Measurements from ENCODE around the gene KCNJ3.

KCNJ3 gene

DNA sequence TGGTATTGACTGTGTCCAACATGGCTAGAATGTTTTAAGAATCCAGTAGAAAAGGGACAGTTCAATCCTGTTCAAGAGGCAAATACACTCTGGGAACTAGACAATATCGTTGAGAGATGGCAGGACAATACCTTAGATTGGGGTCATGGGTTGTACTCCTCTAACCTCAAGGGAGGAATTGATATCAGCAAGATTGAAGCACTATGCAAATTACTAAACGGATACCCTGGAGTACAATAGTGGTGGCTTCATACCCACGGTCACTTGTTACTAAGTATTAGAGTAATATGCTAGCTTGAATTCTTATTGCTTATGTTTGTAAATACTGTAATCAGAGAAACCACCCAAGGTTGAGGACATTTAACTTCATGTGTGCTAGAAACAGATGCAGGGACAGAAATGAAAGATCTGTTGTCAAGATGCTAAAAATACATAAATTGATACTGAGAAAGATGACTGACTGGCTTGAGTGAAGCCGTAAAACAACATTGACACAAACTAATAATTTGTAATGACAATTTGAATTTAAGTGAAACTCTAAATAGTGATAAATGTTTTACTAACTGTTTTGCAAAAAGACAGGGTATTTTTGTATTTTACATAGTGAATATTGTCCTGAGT is 73.3 kb downstream of the KCNJ3 start:
- Histone ChIP-seq H3K9ac (ENCODE audit: low read length in 2 of 2) (no peak overlapping the region), H3K27ac (ENCODE audit: low read length) (no peak overlapping the region), H3K9me3 (ENCODE audit: control insufficient read depth in 2 of 2, low read length in 2 of 2) (no peaks in the 10 kb centered on the region), H3K4me3 (ENCODE audit: low read length in 2 of 2) (no peak overlapping the region), H3K27me3 (ENCODE audit: control insufficient read depth in 1 of 2, insufficient read depth in 2 of 2, low read length in 2 of 2) (no peaks in the 10 kb centered on the region), H3K36me3 (ENCODE audit: control insufficient read depth in 2 of 2, insufficient read depth in 2 of 2, low read length in 2 of 2) (no peaks in the 10 kb centered on the region), H3K4me1 (ENCODE audit: control insufficient read depth, insufficient read depth, low read length) (no peaks in the 10 kb centered on the region)

DNA sequence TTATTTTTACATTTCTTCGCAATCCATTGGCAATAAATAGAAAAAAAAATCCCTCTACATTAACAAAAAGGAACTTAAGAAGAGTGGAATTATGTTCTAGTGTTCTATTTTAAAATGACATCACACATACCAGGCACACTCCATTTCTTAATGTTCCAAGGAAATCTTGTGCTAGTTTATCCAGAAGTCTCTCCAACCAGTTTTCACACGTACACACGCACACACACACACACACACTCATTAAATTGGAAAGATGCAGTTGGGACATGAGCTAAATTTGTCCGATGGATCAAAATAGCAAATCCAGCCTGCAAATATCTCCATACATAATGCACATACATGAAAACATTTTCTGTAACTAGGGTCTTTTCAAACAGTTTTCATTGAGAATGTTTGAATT is 78.3 kb downstream of the KCNJ3 start:
- Histone ChIP-seq H3K9ac (ENCODE audit: low read length in 2 of 2) (no peak overlapping the region), H3K27ac (ENCODE audit: low read length) (no peak overlapping the region), H3K4me3 (ENCODE audit: low read length in 2 of 2) (no peak overlapping the region), H3K27me3 (ENCODE audit: control insufficient read depth in 1 of 2, insufficient read depth in 2 of 2, low read length in 2 of 2) (no peaks in the 10 kb centered on the region), H3K4me1 (ENCODE audit: control insufficient read depth, insufficient read depth, low read length) (no peaks in the 10 kb centered on the region), H3K36me3 (ENCODE audit: control insufficient read depth in 2 of 2, insufficient read depth in 2 of 2, low read length in 2 of 2) (no peaks in the 10 kb centered on the region), H3K9me3 (ENCODE audit: control insufficient read depth in 2 of 2, low read length in 2 of 2) (no peaks in the 10 kb centered on the region)

DNA sequence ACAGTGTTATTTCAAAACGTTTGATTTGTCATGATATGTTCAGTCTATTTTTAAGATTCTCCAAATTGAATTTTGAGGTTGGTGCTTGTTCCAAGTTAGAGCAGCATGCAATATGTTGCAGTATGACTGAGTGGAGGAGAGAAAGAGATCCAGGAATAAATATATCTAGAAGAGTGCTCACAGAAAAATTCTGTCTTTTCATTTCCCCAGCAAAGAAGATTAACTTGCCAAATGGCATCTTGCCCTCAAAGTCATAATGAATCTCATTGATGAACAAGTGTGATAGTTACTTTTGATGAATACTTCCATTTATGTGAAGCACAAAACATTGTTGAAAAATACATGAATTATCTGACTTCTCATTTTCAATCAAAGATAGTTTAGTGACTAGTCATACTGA is 95.9 kb downstream of the KCNJ3 start:
- Histone ChIP-seq H3K9me3 (ENCODE audit: control insufficient read depth in 2 of 2, low read length in 2 of 2) (no peaks in the 10 kb centered on the region), H3K4me3 (ENCODE audit: low read length in 2 of 2) (no peak overlapping the region), H3K27me3 (ENCODE audit: control insufficient read depth in 1 of 2, insufficient read depth in 2 of 2, low read length in 2 of 2) (no peaks in the 10 kb centered on the region), H3K9ac (ENCODE audit: low read length in 2 of 2) (no peak overlapping the region), H3K4me1 (ENCODE audit: control insufficient read depth, insufficient read depth, low read length) (no peaks in the 10 kb centered on the region), H3K36me3 (ENCODE audit: control insufficient read depth in 2 of 2, insufficient read depth in 2 of 2, low read length in 2 of 2) (no peaks in the 10 kb centered on the region), H3K27ac (ENCODE audit: low read length) (no peak overlapping the region)

DNA sequence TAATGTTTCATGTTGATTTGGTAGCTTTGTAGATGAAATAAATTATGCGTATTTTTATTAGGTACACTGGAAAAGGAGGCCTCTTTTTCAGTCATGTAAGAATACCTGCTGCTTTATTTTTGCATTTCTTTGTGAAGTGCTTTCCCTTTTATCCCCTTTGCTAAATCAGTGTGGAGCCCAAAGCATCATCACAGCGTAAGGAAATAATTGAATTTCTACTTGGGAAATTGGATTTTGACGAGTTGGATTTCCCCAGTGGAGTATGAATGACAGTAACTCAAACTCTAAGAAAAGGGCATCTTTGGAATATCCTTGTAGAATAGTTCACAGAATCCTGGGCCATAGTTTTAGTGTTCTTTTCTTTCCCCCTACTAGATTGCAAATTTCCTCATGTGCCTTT is 97.2 kb downstream of the KCNJ3 start:
- no peaks in the 10 kb centered on the region for H3K36me3 ChIP-seq (ENCODE audit: control insufficient read depth in 2 of 2, insufficient read depth in 2 of 2, low read length in 2 of 2)
- H3K9me3 ChIP-seq (ENCODE audit: control insufficient read depth in 2 of 2, low read length in 2 of 2), result no peaks in the 10 kb centered on the region
- H3K4me3 ChIP-seq (ENCODE audit: low read length in 2 of 2), result no peak overlapping the region
- H3K4me1 ChIP-seq (ENCODE audit: control insufficient read depth, insufficient read depth, low read length), result no peaks in the 10 kb centered on the region
- H3K27ac ChIP-seq (ENCODE audit: low read length), result no peak overlapping the region
- no peaks in the 10 kb centered on the region for H3K27me3 ChIP-seq (ENCODE audit: control insufficient read depth in 1 of 2, insufficient read depth in 2 of 2, low read length in 2 of 2)
- no peak overlapping the region for H3K9ac ChIP-seq (ENCODE audit: low read length in 2 of 2)

DNA sequence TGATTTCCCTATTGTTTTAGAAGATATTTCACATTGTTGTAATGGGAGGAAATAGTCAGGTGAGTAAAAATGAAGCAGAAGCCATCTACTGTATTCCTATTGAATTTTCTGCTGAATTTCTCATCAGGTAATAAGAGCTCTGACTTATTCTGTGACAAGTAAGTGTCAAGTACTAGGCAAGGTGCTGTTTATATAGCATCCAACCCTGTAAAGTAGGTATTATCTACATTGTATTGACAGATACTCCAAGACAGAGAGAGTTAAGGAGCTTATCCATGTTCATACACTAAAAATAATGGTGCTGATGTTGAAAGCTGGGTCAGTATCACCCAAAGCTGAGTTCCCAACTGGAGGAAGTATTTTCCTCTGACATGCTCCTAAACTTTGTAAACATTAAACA is 106.0 kb downstream of the KCNJ3 start:
- Histone ChIP-seq H3K9me3 (ENCODE audit: control insufficient read depth in 2 of 2, low read length in 2 of 2) (peaks cover 0 to 4% of the 10 kb centered on the region in 2 donors), H3K9ac (ENCODE audit: low read length in 2 of 2) (no peak overlapping the region), H3K4me3 (ENCODE audit: low read length in 2 of 2) (no peak overlapping the region), H3K27me3 (ENCODE audit: control insufficient read depth in 1 of 2, insufficient read depth in 2 of 2, low read length in 2 of 2) (no peaks in the 10 kb centered on the region), H3K27ac (ENCODE audit: low read length) (no peak overlapping the region), H3K4me1 (ENCODE audit: control insufficient read depth, insufficient read depth, low read length) (no peaks in the 10 kb centered on the region), H3K36me3 (ENCODE audit: control insufficient read depth in 2 of 2, insufficient read depth in 2 of 2, low read length in 2 of 2) (no peaks in the 10 kb centered on the region)

DNA sequence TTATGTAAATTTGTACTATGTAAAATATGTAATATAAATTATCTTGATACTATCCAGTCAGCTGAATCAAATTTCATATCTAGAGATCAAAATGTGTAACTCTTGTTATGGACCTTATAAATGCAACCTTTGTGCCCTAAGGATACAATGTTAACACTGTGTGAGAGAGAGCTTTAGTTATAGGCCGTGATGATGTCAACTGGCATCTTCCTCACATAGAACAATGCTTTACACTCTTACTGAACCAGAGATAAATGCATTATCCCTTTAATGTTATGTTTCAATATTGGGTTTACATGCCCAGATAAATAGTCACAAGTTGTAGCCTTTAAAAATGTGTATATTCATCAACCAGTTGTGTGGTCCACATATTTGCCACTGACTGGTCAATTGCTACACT is 115.1 kb downstream of the KCNJ3 start:
- Histone ChIP-seq H3K27ac (ENCODE audit: low read length) (no peak overlapping the region), H3K9me3 (ENCODE audit: control insufficient read depth in 2 of 2, low read length in 2 of 2) (no peaks in the 10 kb centered on the region), H3K9ac (ENCODE audit: low read length in 2 of 2) (no peak overlapping the region), H3K36me3 (ENCODE audit: control insufficient read depth in 2 of 2, insufficient read depth in 2 of 2, low read length in 2 of 2) (no peaks in the 10 kb centered on the region), H3K4me3 (ENCODE audit: low read length in 2 of 2) (no peak overlapping the region), H3K4me1 (ENCODE audit: control insufficient read depth, insufficient read depth, low read length) (no peaks in the 10 kb centered on the region), H3K27me3 (ENCODE audit: control insufficient read depth in 1 of 2, insufficient read depth in 2 of 2, low read length in 2 of 2) (no peaks in the 10 kb centered on the region)

DNA sequence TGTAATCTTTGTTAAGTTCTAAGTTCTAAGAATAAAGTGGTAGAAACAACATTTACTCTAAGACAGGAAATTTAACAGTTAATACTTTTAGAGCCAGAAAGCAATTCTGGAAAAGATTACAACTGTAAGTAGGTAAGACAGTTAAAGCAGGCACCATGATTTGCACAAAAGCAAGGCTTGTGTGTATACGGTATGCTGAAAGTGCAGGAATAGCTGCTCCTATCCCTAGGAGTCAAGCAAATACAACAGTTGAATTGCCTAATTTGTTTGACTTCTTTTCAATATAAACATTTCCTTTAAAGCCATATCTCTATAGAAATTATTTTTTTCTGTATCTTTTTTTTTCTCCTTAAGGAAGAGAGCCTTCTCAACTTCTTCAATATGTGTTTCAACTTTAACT is 116.4 kb downstream of the KCNJ3 start:
- H3K27me3 ChIP-seq (ENCODE audit: control insufficient read depth in 1 of 2, insufficient read depth in 2 of 2, low read length in 2 of 2), result no peaks in the 10 kb centered on the region
- no peaks in the 10 kb centered on the region for H3K36me3 ChIP-seq (ENCODE audit: control insufficient read depth in 2 of 2, insufficient read depth in 2 of 2, low read length in 2 of 2)
- H3K4me3 ChIP-seq (ENCODE audit: low read length in 2 of 2), result no peak overlapping the region
- H3K27ac ChIP-seq (ENCODE audit: low read length), result no peak overlapping the region
- H3K9me3 ChIP-seq (ENCODE audit: control insufficient read depth in 2 of 2, low read length in 2 of 2), result no peaks in the 10 kb centered on the region
- H3K9ac ChIP-seq (ENCODE audit: low read length in 2 of 2), result no peak overlapping the region
- no peaks in the 10 kb centered on the region for H3K4me1 ChIP-seq (ENCODE audit: control insufficient read depth, insufficient read depth, low read length)

DNA sequence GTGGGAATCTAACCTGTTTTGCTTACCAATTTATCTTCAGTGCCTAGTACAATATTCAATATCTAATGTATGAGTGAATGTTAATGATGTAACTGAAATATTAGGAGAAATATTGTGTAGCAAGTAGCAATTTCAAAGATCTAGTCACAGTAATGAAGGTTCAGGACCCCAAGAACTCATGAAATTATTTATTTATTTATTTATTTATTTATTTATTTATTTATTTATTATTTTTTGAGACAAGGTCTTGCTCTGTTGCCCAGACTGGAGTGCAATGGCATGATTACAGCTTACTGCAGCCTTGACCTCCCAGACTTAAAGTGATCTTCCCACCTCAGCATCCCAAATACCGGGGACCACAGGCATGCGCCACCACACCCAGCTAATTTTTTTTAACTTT is 126.9 kb downstream of the KCNJ3 start:
- H3K9ac ChIP-seq (ENCODE audit: low read length in 2 of 2), result no peak overlapping the region
- no peak overlapping the region for H3K4me3 ChIP-seq (ENCODE audit: low read length in 2 of 2)
- H3K27ac ChIP-seq (ENCODE audit: low read length), result no peak overlapping the region
- H3K9me3 ChIP-seq (ENCODE audit: control insufficient read depth in 2 of 2, low read length in 2 of 2), result no peaks in the 10 kb centered on the region
- H3K36me3 ChIP-seq (ENCODE audit: control insufficient read depth in 2 of 2, insufficient read depth in 2 of 2, low read length in 2 of 2), result no peaks in the 10 kb centered on the region
- no peaks in the 10 kb centered on the region for H3K27me3 ChIP-seq (ENCODE audit: control insufficient read depth in 1 of 2, insufficient read depth in 2 of 2, low read length in 2 of 2)
- H3K4me1 ChIP-seq (ENCODE audit: control insufficient read depth, insufficient read depth, low read length), result no peaks in the 10 kb centered on the region

DNA sequence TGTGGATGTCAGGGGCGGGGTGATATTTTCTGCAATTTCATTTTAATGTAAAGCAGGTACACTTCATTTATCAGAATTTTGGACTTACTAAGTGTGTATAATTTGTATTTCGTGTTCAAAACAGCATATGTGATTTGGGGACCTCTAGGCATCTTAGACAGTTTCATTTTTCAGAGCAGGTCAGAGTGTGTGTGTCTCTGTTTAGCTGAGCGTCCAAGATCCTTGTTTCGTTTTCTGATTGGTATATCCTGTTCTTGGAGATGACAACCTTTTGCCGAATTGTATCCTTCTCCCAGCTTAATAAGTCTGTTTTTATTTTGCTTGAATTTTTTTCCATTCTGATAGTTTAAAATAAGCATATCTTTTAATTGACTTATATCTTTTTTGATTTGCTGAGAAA is 128.3 kb downstream of the KCNJ3 start:
- no peaks in the 10 kb centered on the region for H3K4me1 ChIP-seq (ENCODE audit: control insufficient read depth, insufficient read depth, low read length)
- no peaks in the 10 kb centered on the region for H3K27me3 ChIP-seq (ENCODE audit: control insufficient read depth in 1 of 2, insufficient read depth in 2 of 2, low read length in 2 of 2)
- H3K27ac ChIP-seq (ENCODE audit: low read length), result no peak overlapping the region
- no peak overlapping the region for H3K4me3 ChIP-seq (ENCODE audit: low read length in 2 of 2)
- H3K36me3 ChIP-seq (ENCODE audit: control insufficient read depth in 2 of 2, insufficient read depth in 2 of 2, low read length in 2 of 2), result no peaks in the 10 kb centered on the region
- H3K9ac ChIP-seq (ENCODE audit: low read length in 2 of 2), result no peak overlapping the region
- no peaks in the 10 kb centered on the region for H3K9me3 ChIP-seq (ENCODE audit: control insufficient read depth in 2 of 2, low read length in 2 of 2)

DNA sequence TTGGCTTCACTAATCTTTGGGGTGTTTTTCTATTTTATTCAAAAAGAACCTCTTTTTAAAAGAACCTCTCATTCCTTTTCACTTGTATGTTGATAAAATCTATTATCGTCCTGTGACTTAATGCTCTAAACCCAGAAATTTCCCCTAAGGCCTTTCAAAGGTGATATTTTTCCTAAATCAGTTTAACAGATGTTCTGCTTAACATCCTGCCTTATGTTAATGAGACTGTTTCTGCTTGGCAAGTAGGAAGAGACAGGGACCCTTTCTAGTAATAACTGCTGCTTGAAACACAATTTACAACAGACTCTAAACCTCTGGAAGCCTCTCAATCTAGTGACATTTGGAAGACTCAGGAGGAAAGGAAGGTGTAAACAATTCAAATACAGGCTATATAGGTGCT is 128.8 kb downstream of the KCNJ3 start:
- H3K27ac ChIP-seq (ENCODE audit: low read length), result no peak overlapping the region
- H3K9ac ChIP-seq (ENCODE audit: low read length in 2 of 2), result no peak overlapping the region
- H3K36me3 ChIP-seq (ENCODE audit: control insufficient read depth in 2 of 2, insufficient read depth in 2 of 2, low read length in 2 of 2), result no peaks in the 10 kb centered on the region
- H3K27me3 ChIP-seq (ENCODE audit: control insufficient read depth in 1 of 2, insufficient read depth in 2 of 2, low read length in 2 of 2), result no peaks in the 10 kb centered on the region
- H3K4me3 ChIP-seq (ENCODE audit: low read length in 2 of 2), result no peak overlapping the region
- H3K4me1 ChIP-seq (ENCODE audit: control insufficient read depth, insufficient read depth, low read length), result no peaks in the 10 kb centered on the region
- H3K9me3 ChIP-seq (ENCODE audit: control insufficient read depth in 2 of 2, low read length in 2 of 2), result no peaks in the 10 kb centered on the region

DNA sequence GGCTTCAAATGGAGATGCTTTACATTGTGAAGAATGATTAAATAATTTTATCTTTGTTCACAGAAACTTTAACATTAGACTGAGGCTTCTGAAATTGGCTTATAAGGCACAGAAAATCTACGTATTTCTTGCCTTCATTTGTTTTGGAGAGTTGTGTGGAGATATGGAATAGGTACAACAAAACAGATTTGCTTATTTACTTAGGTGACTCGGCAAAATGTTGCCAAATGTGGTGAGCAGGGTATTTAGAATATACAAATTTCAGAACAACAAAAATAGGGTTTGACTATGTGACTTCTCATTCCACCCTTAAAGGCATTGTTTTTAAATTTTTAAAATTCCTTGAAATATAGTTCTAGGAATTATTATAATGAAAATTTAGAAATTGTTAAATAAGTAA is 134.2 kb downstream of the KCNJ3 start:
- Histone ChIP-seq H3K4me3 (ENCODE audit: low read length in 2 of 2) (no peak overlapping the region), H3K27ac (ENCODE audit: low read length) (no peak overlapping the region), H3K9me3 (ENCODE audit: control insufficient read depth in 2 of 2, low read length in 2 of 2) (no peaks in the 10 kb centered on the region), H3K4me1 (ENCODE audit: control insufficient read depth, insufficient read depth, low read length) (no peaks in the 10 kb centered on the region), H3K27me3 (ENCODE audit: control insufficient read depth in 1 of 2, insufficient read depth in 2 of 2, low read length in 2 of 2) (no peaks in the 10 kb centered on the region), H3K36me3 (ENCODE audit: control insufficient read depth in 2 of 2, insufficient read depth in 2 of 2, low read length in 2 of 2) (no peaks in the 10 kb centered on the region), H3K9ac (ENCODE audit: low read length in 2 of 2) (no peak overlapping the region)

All from stomach smooth muscle (tissue), 2 donors.